Subcutaneous abdominal adipose tissue (tissue), 5 donors: ENCODE data around the gene MUC4.
"Not testable (repeated sequence)": the region's sequence is repeated elsewhere in the genome, so short reads cannot be mapped to it uniquely, and the experiment has no call there.

Experiments used
- H3K27ac ChIP-seq: one replicate; pipeline ENCODE4 v1.7.0; 2013; ENCODE audit warnings: low read depth, mild to moderate bottlenecking, inconsistent platforms, low read length, moderate library complexity
- H3K27me3 ChIP-seq, 5 donors: one replicate each; pipeline ENCODE4 v1.7.0; 2013; ENCODE audit warnings: low read length in 5 of 5, inconsistent platforms in 1 of 5; ENCODE audit not compliant: control insufficient read depth in 5 of 5, insufficient read depth in 4 of 5
- H3K36me3 ChIP-seq, 5 donors: one replicate each; pipeline ENCODE4 v1.7.0; 2013; ENCODE audit warnings: low read length in 5 of 5; ENCODE audit not compliant: control insufficient read depth in 5 of 5, insufficient read depth in 5 of 5
- H3K4me1 ChIP-seq, 5 donors: one replicate each; pipeline ENCODE4 v1.7.0; 2013; ENCODE audit warnings: low read length in 5 of 5, mild to moderate bottlenecking in 3 of 5, moderate library complexity in 1 of 5; ENCODE audit not compliant: control insufficient read depth in 5 of 5, insufficient read depth in 5 of 5
- H3K4me3 ChIP-seq, 5 donors: one replicate each; pipeline ENCODE4 v1.7.0; 2013; ENCODE audit warnings: low read length in 5 of 5, low read depth in 1 of 5
- H3K9ac ChIP-seq, 5 donors: one replicate each; pipeline ENCODE4 v1.7.0; 2013; ENCODE audit warnings: low read length in 5 of 5, mild to moderate bottlenecking in 4 of 5, moderate library complexity in 3 of 5
- H3K9me3 ChIP-seq, 5 donors: one replicate each; pipeline ENCODE4 v1.7.0; 2013; ENCODE audit warnings: low read length in 5 of 5; ENCODE audit not compliant: control insufficient read depth in 5 of 5
- donor health status: healthy.
- donor health status: healthy.
- donor health status: healthy.
- donor health status: healthy.
- donor health status: healthy.

Gene MUC4

GRCh38 chr3:195732940-195733339 lies 78.8 kb downstream of the MUC4 start:
- H3K4me3 ChIP-seq: no peak overlapping the region
- no peak overlapping the region for H3K27ac ChIP-seq
- peaks cover 0 to 5% (median 2%) of the 10 kb centered on the region in 5 donors for H3K27me3 ChIP-seq
- no peak overlapping the region for H3K9ac ChIP-seq
- peaks cover 0 to 42% (median 25%) of the 10 kb centered on the region in 5 donors for H3K36me3 ChIP-seq
- peaks cover 7 to 9% (median 7%) of the 10 kb centered on the region in 5 donors for H3K4me1 ChIP-seq
- H3K9me3 ChIP-seq: no peaks in the 10 kb centered on the region

- Histone ChIP-seq H3K27ac (no peak overlapping the region), H3K4me3 (no peak overlapping the region), H3K9ac (no peak overlapping the region), H3K9me3 (no peaks in the 10 kb centered on the region), H3K4me1 (peaks cover 7 to 9% (median 7%) of the 10 kb centered on the region in 5 donors), H3K36me3 (peaks cover 0 to 42% (median 25%) of the 10 kb centered on the region in 5 donors), H3K27me3 (peaks cover 0 to 10% (median 3%) of the 10 kb centered on the region in 5 donors)
Observed at GRCh38 chr3:195731356-195731905, 80.3 kb downstream of the MUC4 start.

- Histone ChIP-seq H3K4me1 (peaks cover 7 to 9% (median 7%) of the 10 kb centered on the region in 5 donors), H3K27me3 (peaks cover 0 to 15% (median 3%) of the 10 kb centered on the region in 5 donors), H3K4me3 (no peak overlapping the region), H3K9me3 (no peaks in the 10 kb centered on the region), H3K27ac (no peak overlapping the region), H3K9ac (no peak overlapping the region), H3K36me3 (peaks cover 0 to 29% (median 17%) of the 10 kb centered on the region in 5 donors)
Observed at GRCh38 chr3:195729476-195730251, 82.1 kb downstream of the MUC4 start.

DNA sequence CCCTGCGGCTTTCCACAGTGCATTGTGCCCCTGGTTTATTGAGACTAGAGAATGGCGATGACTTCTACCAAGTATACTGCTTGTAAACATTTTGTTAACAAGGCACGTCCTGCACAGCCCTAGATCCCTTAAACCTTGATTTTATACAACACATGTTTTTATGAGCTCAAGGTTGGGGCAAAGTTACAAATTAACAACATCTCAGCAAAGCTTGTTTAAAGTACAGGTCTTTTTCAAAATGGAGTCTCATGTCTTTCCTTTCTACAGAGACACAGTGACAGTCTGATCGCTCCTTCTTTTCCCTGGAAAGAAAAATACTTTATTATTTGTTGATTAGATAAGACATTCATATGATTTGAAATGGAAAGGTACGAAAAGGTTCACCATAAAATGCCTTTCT lies 82.9 kb downstream of the MUC4 start:
- H3K9ac ChIP-seq, H3K9me3 ChIP-seq, H3K27ac ChIP-seq, H3K4me3 ChIP-seq, H3K4me1 ChIP-seq: not testable (repeated sequence)
- peaks cover 0 to 15% (median 3%) of the 10 kb centered on the region in 5 donors for H3K27me3 ChIP-seq
- H3K36me3 ChIP-seq: peaks cover 0 to 29% (median 17%) of the 10 kb centered on the region in 5 donors

DNA sequence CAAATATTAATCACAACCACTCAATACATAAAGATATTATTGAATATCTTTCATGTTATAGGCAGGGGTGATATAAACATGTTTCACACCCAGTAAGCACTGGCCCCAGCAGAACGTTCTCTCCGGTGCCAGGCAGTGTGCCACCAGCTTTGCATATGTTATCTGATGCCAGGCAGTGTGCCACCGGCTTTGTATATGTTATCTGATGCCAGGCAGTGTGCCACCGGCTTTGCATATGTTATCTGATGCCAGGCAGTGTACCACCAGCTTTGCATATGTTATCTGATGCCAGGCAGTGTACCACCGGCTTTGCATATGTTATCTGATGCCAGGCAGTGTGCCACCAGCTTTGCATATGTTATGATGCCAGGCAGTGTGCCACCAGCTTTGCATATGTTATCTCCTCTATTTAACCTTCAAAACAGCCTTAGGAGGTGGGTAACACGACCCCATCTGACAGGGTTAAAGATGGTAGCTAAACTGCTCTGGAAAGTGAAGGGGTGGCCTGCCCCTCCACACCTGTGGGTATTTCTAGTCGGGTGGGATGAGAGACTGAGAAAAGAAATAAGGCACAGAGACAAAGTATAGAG lies 84.0 kb downstream of the MUC4 start:
- Histone ChIP-seq H3K9me3 (no peaks in the 10 kb centered on the region), H3K4me3 (no peak overlapping the region), H3K36me3 (peaks cover 0 to 21% (median 14%) of the 10 kb centered on the region in 5 donors), H3K9ac (no peak overlapping the region), H3K27me3 (peaks cover 0 to 15% (median 3%) of the 10 kb centered on the region in 5 donors), H3K27ac (no peak overlapping the region), H3K4me1 (peaks cover under 1 to 3% (median 2%) of the 10 kb centered on the region in 5 donors)

DNA sequence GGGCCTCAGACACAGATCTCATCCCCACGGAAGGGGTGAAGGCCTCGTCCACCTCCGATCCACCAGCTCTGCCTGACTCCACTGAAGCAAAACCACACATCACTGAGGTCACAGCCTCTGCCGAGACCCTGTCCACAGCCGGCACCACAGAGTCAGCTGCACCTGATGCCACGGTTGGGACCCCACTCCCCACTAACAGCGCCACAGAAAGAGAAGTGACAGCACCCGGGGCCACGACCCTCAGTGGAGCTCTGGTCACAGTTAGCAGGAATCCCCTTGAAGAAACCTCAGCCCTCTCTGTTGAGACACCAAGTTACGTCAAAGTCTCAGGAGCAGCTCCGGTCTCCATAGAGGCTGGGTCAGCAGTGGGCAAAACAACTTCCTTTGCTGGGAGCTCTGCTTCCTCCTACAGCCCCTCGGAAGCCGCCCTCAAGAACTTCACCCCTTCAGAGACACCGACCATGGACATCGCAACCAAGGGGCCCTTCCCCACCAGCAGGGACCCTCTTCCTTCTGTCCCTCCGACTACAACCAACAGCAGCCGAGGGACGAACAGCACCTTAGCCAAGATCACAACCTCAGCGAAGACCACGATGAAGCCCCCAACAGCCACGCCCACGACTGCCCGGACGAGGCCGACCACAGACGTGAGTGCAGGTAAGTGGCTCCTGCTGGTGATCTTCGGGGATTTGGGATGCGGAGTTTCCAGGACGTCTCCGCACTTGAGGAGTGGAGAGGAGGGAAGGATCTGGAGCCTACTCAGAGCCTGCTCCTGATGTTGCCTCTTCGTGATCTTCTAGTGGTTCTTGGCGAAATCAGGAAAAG lies 85.6 kb downstream of the MUC4 start:
- not testable (repeated sequence) for H3K27ac ChIP-seq, H3K9ac ChIP-seq
- H3K36me3 ChIP-seq: peaks cover 0 to 15% (median 8%) of the 10 kb centered on the region in 5 donors

DNA sequence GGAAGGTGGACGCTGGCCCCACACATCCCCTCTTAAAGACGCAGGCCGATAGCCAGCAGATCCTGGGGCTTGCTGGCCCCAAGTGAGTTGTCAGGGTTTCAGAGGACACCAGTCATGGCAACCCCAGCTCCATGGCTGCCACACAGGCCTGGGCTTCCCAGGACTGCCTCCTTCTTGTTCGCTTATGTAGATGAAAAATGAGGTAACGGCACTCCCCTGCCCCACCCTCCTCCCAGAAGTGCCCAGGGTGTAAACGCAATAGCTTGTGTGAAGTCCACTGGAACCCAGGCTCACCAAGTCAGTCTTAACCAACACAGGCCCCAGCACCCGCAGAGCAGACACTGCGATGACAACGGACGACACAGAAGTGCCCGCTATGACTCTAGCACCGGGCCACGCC lies 87.4 kb downstream of the MUC4 start:
- H3K9me3 ChIP-seq: not testable (repeated sequence)

More for the DNA sequence above, 85.6 kb downstream of the MUC4 start:
- not testable (repeated sequence) for H3K9me3 ChIP-seq, H3K4me1 ChIP-seq, H3K4me3 ChIP-seq
- H3K27me3 ChIP-seq: peaks cover 0 to 15% (median 3%) of the 10 kb centered on the region in 5 donors

GRCh38 chr3:195722996-195723345 lies 88.8 kb downstream of the MUC4 start:
- not testable (repeated sequence) for H3K4me1 ChIP-seq, H3K9ac ChIP-seq, H3K27ac ChIP-seq, H3K9me3 ChIP-seq, H3K4me3 ChIP-seq, H3K36me3 ChIP-seq
- peaks cover 0 to 13% (median 0%) of the 10 kb centered on the region in 5 donors for H3K27me3 ChIP-seq

More for the DNA sequence above, 87.4 kb downstream of the MUC4 start:
- H3K27ac ChIP-seq, H3K4me3 ChIP-seq, H3K36me3 ChIP-seq, H3K4me1 ChIP-seq, H3K9ac ChIP-seq: not testable (repeated sequence)
- peaks cover 0 to 13% (median 0%) of the 10 kb centered on the region in 5 donors for H3K27me3 ChIP-seq

GRCh38 chr3:195722139-195722995 lies 89.4 kb downstream of the MUC4 start:
- H3K27ac ChIP-seq, H3K9ac ChIP-seq, H3K4me3 ChIP-seq, H3K4me1 ChIP-seq, H3K9me3 ChIP-seq, H3K27me3 ChIP-seq, H3K36me3 ChIP-seq: not testable (repeated sequence)
